Dedifferentiated amniotic fluid mesenchymal stem cell (primary cell): ENCODE data around the gene LSMEM2.
"Not testable (repeated sequence)": the region's sequence is repeated elsewhere in the genome, so short reads cannot be mapped to it uniquely, and the experiment has no call there.

Source experiments
- DNase-seq: peaks from one replicate; pipeline ENCODE4 v3.0.0-alpha.2; 2016; ENCODE audit errors: extremely low spot score

Gene LSMEM2

DNA sequence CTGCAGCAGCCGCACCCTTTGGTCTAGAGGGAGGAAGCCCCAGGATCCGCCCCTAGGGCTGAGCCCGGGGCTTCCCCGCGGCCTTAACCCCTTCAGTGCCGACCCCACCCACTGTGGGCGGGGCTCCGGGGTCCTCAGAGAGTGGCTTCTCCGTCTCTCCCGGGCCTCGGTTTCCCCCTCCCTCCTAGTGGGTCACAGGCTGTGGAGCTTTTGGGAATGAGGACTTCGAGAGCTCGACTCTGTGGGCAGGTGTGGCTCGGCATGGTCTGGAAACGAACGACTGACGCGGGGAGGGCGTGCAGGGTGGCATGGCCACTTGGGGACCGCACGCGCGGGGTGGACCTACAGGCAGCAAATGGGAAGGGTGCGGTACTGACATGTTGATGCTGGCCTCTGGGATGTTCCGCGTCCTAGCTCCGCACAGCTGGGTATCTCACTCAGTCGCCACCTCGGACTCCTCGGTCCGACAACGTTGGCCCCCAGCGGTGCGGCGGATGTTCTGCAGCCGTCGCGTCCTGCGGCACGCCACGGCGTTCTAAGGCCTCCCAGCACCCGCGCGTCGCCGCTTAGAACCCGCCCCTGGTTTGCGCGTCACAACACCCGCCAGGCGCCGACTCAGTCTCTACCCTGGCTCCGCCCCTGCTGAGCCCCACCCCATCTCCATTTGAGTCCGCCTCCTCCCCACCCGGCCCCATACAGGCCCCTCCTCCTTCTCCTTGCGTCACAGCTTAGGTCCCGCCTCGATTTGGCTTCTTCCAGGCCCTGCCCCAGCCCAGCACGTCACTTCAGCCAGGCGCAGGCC, 20.1 kb downstream of the LSMEM2 start, which contains the start of the genes HYAL3 and NAA80:
Gene HYAL3 (minus strand): TSS at position 570 of the 802 bp plus-strand sequence. CDS start 3,803 bp downstream, outside the sequence.
Gene NAA80 (minus strand): TSS at position 570 of the 802 bp plus-strand sequence. CDS start 1,942 bp downstream, outside the sequence.
- peak; percentile 99 for DNase-seq

DNA sequence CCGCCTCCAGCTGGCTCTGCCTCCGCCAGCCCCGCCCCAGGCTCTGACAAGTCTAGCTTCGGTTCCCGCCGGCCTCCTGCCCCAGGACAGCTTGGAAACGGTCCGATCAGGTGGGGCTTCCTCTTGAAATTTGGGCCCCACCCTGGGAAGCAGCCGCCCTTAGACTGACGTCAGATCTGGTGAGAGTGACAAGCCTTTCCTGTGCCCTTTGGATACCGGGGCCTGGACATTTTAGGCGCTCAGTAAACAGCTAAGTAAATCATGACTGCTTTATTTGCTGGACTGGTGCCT, 20.7 kb downstream of the LSMEM2 start:
- DNase-seq, result no peak

DNA sequence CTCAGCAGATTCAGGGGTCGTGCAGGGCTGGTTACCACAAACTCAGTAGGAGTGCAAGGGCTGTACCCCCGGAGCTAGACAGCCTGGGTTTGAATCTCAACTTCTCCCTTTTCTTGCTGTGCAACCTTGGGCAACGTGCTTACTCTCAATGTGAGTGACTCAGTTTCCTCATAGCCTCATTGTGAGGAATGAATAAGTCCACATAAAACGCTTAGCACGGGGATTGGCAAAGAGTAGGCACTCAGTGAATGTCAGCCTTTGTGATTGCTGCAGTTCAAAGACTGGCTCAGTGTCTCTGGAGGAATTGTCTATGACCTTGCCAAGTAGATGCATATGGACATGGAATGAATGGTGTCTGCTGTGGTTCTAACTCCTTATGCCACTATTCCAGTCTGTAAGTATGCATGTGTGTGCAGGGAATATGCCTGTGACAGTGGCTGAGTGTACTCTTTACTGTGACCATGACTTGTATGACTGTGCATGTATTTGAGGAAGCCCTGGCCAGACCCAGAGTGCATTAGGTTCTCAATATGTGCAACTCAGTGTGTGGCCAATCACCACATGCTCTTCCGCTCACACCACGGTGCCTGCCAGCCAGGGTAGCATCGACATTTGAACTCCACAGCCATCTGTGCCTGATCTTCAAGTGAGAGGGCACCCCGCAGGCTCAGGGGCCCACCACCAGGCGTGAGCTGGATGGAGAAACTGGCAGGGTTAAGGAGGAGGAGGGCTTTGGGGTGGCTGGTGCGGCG, 21.2 kb downstream of the LSMEM2 start:
- peak; percentile 40 for DNase-seq

DNA sequence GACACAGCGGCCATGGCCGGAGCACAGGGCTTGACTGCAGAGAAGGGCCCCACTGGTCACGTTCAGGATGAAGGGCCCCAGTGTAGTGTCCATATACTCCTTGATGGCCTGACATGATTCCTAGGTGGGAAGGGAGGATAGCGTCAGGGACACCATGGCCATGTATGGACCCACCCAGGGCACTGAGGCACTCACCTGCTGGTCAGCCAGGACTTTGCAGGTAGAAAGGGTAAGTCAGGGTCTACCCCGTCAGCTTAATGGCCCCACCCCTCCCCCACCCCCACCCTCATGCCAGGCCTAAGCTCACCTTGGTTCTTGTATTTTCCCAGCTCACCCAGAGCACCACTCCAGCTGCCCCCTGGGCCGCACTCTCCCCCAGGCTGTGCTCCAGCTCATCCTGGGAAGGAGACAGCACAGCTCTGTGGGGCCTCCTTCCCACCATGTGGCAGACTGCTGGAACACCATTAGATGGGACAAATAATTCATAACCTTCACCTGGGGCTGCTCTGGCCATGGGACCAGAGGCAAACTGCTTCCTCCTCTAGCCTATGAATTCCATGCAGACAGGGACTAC, 21.9 kb downstream of the LSMEM2 start:
- peak; percentile 8 for DNase-seq

DNA sequence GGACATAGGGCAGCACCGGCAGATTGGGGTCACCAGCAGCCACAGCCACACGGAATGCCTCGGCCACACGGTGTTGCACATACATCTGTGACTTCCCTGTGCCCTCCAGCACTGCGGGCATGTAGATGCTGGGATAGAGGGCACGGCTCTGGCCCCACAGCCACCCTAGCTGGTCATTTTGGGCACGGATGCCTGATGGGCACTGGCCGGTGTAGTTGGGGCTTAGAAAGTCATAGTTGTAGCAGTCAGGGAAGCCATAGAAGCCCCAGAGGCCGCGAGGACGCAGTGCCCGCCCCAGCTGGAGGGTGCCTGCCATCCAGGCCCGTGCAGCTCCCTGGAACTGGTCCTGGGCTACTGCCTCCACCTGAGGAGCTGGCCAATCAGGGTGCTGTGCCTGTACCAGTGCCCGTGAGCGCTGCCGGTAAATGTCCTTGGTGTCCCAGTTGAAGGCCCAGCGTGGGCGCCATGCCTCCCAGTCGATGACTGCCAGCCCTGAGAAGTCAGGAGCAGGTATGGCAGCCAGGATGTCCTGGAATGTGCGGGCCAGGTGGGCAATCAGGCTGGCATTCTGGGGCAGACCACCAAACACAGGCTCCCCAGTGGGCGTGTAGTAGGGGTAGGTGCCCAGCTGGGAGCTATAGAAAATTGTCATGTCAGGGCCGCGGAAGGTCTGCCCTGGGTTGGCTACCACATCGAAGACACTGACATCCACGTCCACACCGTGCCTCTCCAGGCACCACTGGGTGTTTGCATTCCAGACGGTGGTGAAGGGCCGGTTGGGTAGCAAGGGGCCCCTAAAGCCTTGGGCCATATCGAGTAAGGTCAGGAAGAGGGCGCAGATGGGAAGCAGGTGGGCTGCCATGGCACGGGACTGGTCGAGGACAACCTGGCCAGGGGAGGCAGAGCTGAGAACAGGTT, 23.5 kb downstream of the LSMEM2 start:
- DNase-seq, result peak; percentile 7

DNA sequence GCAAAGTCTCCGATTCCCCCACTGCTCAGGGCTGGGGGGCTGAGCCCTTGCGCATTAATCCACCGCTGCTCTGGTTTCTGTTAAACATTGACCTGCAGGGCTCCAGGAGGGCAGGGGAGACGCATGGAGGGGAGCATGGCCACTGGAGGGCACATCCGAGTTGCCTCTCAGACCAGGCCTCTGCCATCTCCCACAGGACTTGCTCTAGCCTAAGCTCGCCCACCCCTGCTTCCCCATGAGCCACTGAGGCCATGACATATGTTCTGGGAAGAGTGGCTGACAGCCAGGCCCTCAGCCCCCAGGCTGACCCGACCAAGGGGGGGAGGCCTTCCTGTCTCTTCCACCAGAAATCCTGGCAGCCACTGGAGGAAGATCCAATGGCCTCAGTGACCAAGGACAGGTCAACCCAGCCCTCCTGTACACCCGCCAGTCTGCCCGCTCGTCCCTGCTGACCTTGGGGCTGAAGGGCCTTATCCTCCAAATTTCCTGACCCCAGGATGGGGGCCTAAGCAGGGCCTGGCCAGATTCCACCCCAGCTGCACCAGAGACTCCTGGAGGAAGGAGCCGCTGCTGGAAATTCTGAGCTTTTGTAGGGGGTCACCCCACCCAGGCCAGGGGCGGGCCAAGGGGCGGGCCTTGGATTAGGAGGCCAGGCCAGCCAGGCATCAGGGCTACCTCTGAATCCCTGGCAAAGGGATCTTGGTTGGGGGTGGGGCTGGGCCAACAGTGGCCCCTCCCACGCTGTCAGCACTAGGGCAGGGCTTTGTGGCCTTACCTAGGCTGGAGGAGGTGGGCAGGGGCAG, 24.3 kb downstream of the LSMEM2 start, which contains the start of gene HYAL1:
Gene HYAL1 (minus strand): TSS at position 562 of the 803 bp plus-strand sequence. CDS start 618 bp downstream, outside the sequence.
- DNase-seq, result peak; percentile 8

DNA sequence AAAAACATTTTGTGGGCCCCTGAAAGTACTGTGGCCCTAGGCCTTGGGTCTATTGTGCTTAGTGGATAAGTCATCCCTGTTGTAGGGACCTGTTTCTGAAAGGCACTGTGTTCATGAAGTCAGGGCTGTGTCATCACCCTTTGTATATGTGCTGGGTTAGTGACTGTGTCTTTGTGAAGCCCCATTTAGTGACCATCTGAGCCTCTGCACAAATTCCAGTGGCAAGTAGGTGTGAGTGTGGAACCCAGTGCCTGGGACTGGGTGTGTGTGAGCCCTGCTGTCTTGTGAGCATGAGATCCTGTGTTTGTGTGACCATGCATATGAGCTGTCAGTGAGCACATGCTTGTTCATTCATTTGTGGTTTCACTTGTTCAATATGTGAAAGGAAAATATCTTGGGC, 25.7 kb downstream of the LSMEM2 start:
- DNase-seq, result no peak

DNA sequence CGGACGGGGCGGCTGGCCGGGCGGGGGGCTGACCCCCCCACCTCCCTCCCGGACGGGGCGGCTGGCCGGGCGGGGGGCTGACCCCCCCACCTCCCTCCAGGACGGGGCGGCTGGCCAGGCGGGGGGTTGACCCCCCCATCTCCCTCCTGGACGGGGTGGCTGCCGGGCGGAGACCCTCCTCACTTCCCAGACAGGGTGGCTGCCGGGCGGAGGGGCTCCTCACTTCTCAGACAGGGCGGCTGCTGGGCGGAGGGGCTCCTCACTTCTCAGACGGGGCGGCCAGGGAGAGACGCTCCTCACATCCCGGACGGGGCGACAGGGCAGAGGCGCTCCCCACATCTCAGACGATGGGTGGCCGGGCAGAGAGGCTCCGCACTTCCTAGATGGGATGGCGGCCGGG, 33.2 kb downstream of the LSMEM2 start:
- DNase-seq, result not testable (repeated sequence)

DNA sequence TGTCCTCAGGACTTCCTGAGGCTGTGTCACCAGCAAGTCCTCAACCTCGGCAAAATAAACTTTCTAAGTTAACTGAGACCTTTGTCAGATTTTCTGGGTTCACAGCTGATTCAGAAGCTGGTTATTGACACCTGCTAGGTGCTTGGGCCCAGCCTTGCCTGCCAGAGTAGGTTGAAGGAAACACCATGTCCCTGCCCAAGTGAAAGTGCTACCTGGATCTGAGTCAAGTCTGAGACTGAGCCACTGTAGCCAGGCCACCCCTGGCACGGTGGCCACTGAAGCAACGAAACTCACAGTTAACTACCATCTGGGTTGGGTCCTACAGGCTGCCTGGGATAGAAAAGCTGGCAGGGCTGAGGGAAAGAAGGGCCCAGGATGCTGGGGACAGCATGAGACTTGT, 35.5 kb downstream of the LSMEM2 start:
- no peak for DNase-seq

DNA sequence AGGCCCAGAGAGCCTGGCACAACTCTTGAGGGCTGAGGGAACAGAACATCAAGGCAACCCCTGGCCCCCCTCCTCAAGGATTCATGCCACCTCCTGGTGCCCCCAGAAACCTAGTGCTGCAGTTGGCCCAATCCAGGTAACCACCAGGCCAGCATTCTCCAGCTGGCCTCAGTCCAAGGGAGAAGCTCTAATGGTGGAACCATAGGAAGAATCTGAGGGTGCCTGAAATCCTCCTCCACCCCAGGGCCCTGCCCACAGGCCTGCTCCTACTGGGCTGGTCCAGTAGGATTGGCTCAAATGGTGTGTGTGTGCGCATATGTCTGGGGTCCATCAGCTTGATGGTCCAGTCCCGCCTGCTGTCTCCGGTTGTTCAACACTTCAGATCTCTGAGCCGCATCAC, 35.9 kb downstream of the LSMEM2 start:
- no peak for DNase-seq

DNA sequence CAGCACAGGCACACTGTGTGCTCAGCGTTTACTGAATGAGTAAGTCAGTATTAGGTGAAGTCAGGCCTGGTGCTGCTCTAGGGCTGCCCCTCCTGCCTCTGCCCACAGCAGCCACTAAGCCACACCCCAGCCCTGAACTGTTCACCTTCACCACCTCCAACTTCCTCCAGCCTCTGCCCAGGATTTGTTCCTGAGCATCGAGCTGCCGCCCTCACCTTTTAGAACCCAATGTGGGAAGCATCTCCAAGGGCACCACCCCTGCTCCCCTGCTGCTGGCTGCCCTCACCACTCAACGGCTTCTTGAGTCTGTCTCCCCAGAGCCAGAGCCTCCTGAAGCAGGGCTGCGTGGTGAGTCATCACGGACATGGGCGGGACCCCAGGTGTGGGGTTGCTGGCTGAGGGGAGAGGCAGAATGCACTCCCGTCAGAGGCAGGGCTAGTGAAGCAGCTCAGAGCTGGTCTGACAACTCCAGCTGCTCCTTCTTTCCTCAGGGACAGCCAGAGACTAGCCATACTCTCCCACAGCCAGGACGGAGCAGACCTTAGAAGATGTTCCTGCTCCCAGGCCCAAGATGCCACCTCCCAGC, 37.9 kb downstream of the LSMEM2 start:
- no peak for DNase-seq

DNA sequence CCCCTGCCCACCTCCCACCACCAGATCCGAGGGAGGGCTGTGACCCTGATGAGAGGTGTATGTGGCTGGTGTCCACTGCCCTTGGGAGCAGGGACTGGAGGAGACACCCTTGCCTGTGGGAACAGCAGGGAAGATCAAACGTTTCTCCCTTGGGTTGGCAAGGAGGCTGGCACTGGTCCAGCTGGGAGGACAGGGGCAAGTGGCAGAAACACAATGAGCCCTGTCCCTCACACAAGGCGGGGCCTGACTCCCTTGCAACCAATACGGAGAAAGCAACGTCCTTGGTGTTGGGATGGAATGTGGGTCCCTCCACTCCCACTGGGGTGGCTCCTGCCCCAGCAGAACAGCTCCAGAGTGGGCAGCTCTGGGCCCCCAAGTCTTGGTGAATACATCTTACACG, 38.4 kb downstream of the LSMEM2 start:
- no peak for DNase-seq

DNA sequence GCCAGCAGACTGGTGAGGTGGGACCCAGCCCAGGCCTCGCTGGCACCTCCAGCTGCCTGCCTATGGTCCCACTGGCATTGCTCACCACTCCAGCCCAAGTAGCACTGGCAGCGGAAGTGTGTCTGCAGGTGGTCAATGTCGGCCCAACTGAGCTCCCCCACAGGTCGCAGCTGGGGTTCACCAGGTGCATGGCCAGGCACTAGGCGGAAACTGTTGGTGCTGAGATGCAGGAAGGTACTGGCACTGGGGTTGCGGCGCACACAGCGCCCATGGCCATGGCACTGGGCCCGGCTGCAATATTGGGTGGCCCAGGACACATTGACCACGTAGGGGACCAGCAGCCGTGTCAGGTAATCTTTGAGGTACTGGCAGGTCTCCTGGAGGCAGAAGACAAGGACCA, 39.3 kb downstream of the LSMEM2 start:
- no peak for DNase-seq

DNA sequence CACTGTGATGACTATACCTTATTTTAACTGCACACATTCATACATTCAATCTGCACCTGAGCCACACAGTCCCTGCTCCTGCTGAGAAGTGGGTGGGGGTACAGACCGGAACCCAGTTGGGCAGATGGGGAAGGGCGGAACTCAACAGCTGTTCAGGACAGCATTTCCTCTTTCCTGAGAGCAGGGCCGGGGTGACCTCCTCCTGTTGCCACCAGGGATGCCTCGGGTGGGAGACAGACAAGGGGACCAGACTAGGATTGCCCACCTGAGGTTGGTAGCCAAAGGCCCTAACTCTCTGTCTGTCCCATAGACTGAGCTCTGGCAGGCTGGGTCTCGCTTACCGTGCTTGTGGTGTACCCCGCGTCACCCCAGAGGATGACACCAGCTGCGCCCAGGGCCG, 39.7 kb downstream of the LSMEM2 start:
- DNase-seq, result no peak

DNA sequence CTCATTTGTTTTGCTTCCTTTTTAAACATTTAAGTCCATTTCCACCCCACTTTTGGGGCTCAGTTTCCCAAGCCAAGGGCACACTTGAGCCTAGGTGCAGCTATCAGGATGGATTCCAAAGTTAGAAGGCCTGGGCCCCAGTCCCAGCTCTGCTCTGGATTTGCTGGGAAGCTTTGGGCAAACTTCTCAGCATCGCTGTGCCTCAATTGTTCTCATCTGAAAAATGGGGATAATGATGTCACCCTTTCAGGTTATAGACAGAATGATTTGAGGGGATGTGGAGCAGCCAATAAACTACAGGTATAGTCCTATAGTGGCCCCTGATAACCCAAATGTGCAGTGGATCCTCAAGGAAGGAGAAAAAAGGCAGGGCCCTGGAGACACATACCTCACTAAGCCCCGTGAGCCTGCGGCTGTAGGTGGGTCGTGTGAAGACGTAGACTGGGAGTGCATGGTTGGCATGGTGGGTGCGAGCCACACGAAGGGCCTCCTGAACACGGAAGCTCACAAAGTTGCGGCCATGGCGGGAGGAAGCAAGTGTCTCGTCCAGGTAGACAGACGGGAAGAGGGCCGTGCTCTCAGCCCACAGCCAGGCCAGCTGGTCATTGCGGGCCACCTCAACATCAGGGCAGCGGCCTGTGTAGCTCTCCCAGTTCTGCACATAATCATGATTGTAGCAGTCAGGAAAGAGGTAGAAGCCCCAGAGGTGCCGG, 40.5 kb downstream of the LSMEM2 start:
- DNase-seq, result no peak

DNA sequence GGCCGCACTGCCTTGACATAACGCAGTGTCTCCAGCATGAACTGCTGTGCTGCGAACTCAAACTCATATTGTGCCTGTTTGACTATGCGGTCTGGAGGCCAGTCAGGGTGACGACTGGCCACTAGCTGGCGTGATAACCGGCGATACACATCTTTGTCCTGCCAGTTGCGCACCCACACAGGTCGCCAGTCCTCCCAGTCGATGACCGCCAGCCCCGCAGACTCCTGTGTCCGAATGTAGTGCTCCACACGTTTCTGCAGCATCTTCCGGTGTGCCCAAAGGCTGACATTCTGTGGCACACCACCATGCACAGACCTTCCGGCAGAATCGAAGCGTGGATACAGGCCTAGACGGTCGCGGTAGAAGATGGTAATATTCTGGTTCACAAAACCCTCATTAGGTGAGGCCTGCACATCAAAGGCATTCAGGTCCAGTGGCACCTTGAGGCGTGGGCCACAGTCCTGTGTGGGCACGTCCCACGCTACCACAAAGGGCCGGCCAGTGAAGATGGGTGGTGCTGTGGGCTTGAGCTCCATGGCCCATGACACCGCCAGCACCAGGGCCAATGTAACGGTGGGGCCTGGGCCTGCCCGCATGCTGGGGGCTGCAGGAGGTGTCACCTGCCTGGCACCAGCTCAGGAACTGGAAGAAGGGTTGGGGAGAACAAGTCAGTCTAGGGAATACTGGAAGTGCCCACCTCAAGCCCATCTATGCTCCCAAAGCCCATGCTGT, 41.2 kb downstream of the LSMEM2 start:
- no peak for DNase-seq

DNA sequence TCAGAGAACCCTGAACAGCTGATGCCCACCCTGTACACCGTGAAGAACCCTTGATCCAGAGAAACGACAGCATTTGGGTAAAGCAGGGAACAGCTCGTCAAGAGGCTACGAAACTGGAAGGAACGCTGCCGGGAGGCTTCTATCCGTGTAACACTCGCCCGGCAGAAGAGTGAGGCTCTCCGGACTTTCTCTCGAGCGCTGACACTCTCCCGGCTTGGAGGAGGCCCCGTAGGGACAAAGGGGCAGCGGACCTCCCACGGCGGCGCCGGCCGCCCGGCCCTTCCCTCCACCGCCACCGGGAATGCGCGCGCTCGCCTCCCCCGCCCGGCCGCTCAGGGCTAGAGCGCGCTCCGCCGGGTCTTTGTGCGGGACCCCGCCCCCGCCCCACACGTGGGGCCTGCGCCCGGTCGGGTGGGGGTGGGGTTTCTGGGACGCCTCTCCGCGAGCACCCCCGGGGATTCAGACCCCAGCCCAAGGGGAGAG, 42.0 kb downstream of the LSMEM2 start:
- peak; percentile 52 for DNase-seq

DNA sequence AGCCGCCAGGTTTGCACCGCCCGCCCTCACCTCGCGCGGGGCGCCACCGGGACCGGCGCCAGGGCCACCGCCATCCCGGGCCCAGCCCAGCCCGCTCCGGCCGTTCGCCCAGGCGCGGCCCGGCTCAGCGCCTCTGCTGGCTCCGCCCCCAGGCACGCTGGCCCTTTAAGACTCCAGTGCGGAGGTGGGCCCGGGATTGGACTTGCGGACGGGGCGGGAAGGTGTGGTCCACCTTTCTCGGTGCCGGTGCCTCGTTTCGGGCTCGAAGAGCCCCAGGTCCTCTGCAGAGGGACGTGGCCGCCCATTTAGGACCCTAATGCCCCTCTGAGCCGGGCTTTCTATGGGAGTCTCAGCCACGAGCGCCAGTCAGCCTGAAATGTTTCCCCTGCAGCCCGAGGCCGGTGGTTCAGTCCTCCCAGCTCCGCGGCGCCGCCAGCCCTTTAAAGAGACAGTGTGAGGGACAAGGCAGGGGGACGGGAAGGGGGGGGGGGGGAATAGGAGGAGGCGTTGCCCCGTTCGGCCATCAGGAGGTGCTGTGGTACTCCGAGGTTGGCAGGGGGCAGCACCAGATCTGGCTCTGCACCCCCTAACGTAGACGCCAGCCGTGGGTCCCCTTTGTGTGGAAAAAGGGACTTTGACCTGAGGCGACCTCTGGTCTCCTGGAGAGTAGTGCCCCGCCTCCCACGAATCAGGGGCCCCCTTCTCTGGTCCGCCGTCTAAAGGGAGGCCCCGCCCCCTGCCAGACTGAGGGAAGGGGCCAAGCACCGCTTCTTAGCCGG, 42.6 kb downstream of the LSMEM2 start:
- DNase-seq, result peak; percentile 81
